Thoracic aorta (tissue), 2 donors: Measurements from ENCODE around the gene ALX1. TPM values are rescaled to one million over a fixed set of nuclear protein-coding genes. Genes with fewer than 3 reads are reported as not detected.
"Not testable (repeated sequence)": the region's sequence is repeated elsewhere in the genome, so short reads cannot be mapped to it uniquely, and the experiment has no call there.

ENCODE experiments used
- ATAC-seq: fragments of 150-250 bp; one replicate; pipeline ENCODE4 v1.8.0; 2017; ENCODE audit warnings: low read depth; ENCODE audit not compliant: insufficient number of reproducible peaks, low FRiP score
- DNase-seq: peaks from one replicate; pipeline ENCODE4 v3.0.0-alpha.2; 2020; ENCODE audit warnings: low spot score
- H3K27ac ChIP-seq, 2 donors: fragments of 200-600 bp; sonication (generic); 1 replicate in 1 of 2; 2 replicates in 1 of 2; pipeline ENCODE4 v1.5.1; 2016; ENCODE audit warnings: mild to moderate bottlenecking in 2 of 2, moderate library complexity in 2 of 2
- H3K27me3 ChIP-seq: fragments of 200-600 bp; sonication (generic); replicated peaks from 2 replicates; pipeline ENCODE4 v1.6.0; 2016; ENCODE audit warnings: mild to moderate bottlenecking; ENCODE audit not compliant: insufficient read depth
- H3K36me3 ChIP-seq: fragments of 200-600 bp; sonication (generic); one replicate; pipeline ENCODE4 v1.5.1; 2016
- H3K4me1 ChIP-seq, 2 donors: fragments of 200-600 bp; sonication (generic); 1 replicate in 1 of 2; 2 replicates in 1 of 2; pipeline versions ENCODE4 v1.5.1 to v1.6.0; 2016; ENCODE audit warnings: low read depth in 2 of 2, mild to moderate bottlenecking in 1 of 2; ENCODE audit not compliant: control insufficient read depth in 1 of 2
- H3K4me3 ChIP-seq: fragments of 200-600 bp; sonication (generic); 2 replicates; pipeline ENCODE4 v1.5.1; 2016; ENCODE audit warnings: mild to moderate bottlenecking
- H3K9me3 ChIP-seq: fragments of 200-600 bp; sonication (generic); 2 replicates; pipeline ENCODE4 v1.5.1; 2016
- total RNA-seq, 2 donors: library from RNA; depleted of rRNA; stranded (reverse); fragments of >200 nt; gene quantifications; one replicate each; pipeline versions ENCODE4 v1.1.0 to v1.2.3, GENCODE V29; 2016
- TF ChIP-seq, protein P1 (sequence below): fragments of 200-600 bp; sonication (generic); IDR thresholded peaks from one replicate; pipeline ENCODE4 v1.5.1; 2019; ENCODE audit warnings: antibody characterized with exemption

Gene ALX1
- total RNA-seq, 2 donors from 2014 or later, result not detected

DNA sequence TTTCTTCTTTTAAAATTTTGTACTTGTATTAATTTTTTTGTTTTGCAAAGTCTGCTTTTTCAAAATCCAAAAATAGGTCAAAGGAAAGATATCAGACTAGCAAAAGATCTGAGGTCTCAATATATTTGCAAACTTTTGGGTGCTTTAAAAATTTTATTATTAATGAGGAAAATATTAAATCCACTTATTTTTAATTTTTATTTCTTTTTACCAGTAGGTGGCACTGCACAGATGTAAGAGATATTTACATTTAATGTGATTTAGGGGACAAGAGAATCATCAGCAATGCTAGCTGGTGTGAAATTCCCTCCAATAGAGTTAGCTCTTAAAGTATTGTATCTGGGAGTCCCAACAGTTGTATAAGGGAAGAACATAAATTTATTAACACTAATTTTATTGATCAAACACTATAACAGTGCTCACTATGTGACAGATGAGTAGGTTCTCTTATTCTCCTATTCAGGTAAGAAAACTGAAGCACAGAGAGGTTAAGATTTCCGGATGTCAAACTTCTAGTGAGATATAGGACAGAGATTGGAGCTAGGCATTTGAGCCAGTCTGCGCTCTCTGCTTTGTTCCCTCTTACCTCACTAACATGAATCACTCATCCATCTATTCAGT is 30.5 kb downstream of the ALX1 start:
- Histone ChIP-seq H3K27ac (no peak overlapping the region), H3K4me3 (no peak overlapping the region), H3K9me3 (no peaks in the 10 kb centered on the region), H3K4me1 (no peaks in the 10 kb centered on the region), H3K27me3 (no peaks in the 10 kb centered on the region), H3K36me3 (no peaks in the 10 kb centered on the region)
- DNase-seq, result no peak
- ATAC-seq, result no peak
- TF ChIP-seq, protein P1, sequence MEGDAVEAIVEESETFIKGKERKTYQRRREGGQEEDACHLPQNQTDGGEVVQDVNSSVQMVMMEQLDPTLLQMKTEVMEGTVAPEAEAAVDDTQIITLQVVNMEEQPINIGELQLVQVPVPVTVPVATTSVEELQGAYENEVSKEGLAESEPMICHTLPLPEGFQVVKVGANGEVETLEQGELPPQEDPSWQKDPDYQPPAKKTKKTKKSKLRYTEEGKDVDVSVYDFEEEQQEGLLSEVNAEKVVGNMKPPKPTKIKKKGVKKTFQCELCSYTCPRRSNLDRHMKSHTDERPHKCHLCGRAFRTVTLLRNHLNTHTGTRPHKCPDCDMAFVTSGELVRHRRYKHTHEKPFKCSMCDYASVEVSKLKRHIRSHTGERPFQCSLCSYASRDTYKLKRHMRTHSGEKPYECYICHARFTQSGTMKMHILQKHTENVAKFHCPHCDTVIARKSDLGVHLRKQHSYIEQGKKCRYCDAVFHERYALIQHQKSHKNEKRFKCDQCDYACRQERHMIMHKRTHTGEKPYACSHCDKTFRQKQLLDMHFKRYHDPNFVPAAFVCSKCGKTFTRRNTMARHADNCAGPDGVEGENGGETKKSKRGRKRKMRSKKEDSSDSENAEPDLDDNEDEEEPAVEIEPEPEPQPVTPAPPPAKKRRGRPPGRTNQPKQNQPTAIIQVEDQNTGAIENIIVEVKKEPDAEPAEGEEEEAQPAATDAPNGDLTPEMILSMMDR, result no peak

DNA sequence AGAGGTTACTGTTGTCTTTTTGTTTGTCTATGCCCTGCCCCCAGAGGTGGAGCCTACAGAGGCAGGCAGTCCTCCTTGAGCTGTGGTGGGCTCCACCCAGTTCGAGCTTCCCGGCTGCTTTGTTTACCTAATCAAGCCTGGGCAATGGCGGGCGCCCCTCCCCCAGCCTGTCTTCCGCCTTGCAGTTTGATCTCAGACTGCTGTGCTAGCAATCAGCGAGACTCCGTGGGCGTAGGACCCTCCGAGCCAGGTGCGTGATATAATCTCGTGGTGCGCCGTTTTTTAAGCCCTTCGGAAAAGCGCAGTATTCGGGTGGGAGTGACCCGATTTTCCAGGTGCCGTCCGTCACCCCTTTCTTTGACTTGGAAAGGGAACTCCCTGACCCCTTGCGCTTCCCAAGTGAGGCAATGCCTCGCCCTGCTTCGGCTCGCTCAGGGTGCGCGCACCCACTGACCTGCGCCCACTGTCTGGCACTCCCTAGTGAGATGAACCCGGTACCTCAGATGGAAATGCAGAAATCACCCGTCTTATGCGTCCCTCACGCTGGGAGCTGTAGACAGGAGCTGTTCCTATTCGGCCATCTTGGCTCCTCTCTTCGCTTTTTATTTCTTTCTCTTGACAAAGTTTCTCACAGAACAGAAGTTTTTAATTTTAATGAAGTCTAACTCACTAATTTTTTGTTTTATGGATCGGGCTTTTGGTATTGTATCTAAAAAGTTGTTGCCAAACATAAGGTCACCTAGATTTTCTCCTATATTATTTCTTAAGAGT is 38.0 kb downstream of the ALX1 start:
- not testable (repeated sequence) for H3K36me3 ChIP-seq, H3K4me1 ChIP-seq, ATAC-seq, H3K4me3 ChIP-seq, H3K27me3 ChIP-seq, H3K27ac ChIP-seq, H3K9me3 ChIP-seq, DNase-seq

DNA sequence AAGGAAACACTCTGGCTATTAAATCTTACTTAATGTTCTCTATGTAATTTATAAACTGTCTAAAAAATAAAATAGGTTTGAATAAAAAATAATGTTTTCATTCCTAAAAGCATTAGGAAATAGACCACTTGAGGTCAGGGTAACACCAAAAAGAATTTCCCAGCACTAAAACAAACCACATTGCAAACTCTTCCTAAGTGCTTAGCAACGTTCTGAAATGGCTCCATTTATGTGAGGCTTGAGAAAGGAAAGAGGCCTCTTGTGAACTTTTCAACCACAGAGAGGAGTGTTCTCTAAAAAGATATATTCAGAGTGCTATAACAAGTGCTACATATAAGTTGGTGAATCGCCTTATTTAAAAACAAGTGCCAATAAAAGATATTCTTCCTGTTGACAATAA is 42.7 kb downstream of the ALX1 start:
- no peaks in the 10 kb centered on the region for H3K36me3 ChIP-seq
- H3K4me3 ChIP-seq, result no peak overlapping the region
- H3K4me1 ChIP-seq, result no peaks in the 10 kb centered on the region
- no peak for DNase-seq
- H3K9me3 ChIP-seq, result no peaks in the 10 kb centered on the region
- no peaks in the 10 kb centered on the region for H3K27me3 ChIP-seq
- no peak for ATAC-seq
- no peak overlapping the region for H3K27ac ChIP-seq
- TF ChIP-seq, protein P1, result no peak

DNA sequence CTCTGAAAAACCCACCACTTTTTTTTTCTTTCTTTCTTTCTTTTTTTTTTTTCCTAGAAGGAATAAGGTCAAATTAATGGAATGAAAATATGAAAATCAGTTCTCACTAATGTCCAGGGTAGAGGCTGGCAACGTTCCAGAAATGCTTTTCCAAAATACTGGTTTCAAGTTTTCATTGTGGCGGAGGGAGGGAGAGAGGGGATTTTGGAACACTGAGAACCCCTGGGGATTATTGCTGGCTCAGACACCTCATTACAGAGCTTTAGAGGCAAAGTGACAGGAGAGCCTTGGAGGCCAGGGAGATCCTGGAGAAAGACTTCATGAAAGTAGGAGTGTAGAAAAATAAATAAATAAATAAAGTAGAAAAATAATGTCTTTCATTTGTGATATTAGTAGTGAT is 45.4 kb downstream of the ALX1 start:
- DNase-seq (no peak), ATAC-seq (no peak)
- TF ChIP-seq, protein P1, result no peak
- H3K4me1 ChIP-seq, result no peaks in the 10 kb centered on the region
- no peak overlapping the region for H3K27ac ChIP-seq
- no peaks in the 10 kb centered on the region for H3K9me3 ChIP-seq
- H3K4me3 ChIP-seq, result no peak overlapping the region
- no peaks in the 10 kb centered on the region for H3K27me3 ChIP-seq
- H3K36me3 ChIP-seq, result no peaks in the 10 kb centered on the region

DNA sequence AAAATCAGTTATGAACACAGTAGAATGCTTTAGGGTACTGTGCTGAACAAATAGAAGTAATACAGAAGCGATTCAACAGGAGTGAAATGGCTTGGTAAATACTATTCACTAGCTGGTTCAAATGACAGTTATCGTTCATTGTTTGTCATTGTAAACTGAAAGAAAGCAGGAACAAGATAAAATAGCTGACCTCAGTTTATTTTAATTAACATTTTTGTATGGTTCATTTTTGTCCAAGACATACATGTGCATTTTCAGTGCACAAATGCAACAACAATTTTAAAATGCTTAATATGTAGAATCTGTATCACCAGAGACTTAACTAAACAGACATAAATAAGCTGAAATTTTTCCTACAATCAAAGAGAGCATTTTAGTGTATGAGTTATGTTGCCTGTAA is 49.9 kb downstream of the ALX1 start:
- Histone ChIP-seq H3K4me1 (no peaks in the 10 kb centered on the region), H3K27me3 (no peaks in the 10 kb centered on the region), H3K4me3 (no peak overlapping the region), H3K27ac (no peak overlapping the region), H3K36me3 (no peaks in the 10 kb centered on the region), H3K9me3 (no peaks in the 10 kb centered on the region)
- ATAC-seq (no peak), DNase-seq (no peak)
- TF ChIP-seq, protein P1, result no peak
